Mesenteric fat pad (tissue), 1 donor: Measurements from ENCODE around the gene NOD1. TPM values are rescaled to one million over a fixed set of nuclear protein-coding genes. Genes with fewer than 3 reads are reported as not detected.
"Not testable (repeated sequence)": the region's sequence is repeated elsewhere in the genome, so short reads cannot be mapped to it uniquely, and the experiment has no call there.

ENCODE experiments used
- DNase-seq: peaks from one replicate; pipeline ENCODE4 v3.0.0-alpha.2; 2020; ENCODE audit warnings: low spot score
- total RNA-seq: library from RNA; stranded (reverse); fragmentation: NEBNext Ultra II Directional; extraction: Animal tissue kit (Norgen Biotek cat#: 25700); gene quantifications from one replicate; pipeline ENCODE4 v1.2.1, GENCODE V29; 2021
- donor health status: DM: yes; HTN: yes; CAD: no.

NOD1 gene
- total RNA-seq, 1 donor from 2014 or later: 41.8 TPM

DNA sequence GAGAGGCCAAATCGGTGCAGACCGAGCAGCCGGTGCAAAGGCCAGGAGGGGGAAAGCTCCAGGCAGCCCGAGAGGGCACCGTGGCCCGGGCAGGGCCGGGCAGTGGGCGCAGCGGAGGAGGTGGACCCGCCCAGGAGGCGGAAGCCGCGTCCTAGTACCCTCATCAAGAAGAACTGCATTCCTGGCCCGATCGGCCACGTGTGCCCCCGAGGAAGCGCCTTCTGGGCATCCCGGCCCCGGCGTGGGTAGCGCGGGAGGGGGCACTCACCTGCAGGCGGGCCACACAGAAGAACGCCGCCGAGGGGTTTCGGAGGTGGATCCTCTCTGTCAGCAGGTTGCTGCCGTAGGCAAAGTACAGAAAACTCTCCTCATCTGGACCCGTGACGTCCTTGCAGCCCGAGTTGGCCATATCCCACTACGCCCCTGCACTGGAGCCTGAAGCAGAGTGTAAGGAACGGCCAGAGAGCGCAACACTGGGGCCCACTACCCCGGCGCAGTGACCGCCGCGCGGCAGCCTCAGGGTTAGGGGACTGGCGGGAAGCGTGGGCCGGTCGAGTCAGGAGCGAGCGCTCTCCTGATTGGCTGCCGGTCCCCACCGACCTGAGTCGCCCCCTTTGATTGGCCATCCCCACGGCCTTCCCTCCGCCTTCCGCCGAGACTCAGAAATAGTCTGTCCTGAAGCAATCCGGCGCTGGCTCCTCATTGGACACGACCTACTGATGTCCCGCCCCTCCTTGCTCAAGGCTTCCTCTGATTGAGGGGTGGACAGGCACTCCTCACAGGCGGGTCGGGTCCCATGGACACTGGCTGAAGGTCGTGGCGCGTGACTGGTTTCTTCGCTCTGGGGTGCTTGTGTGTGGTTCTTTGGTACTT, 26.0 kb upstream of the NOD1 start, which contains the start of gene GGCT:
Gene GGCT, minus strand, starts transcription at position 529 of the 873 bp plus-strand sequence. Its CDS starts 120 bp downstream, at position 409.
- DNase-seq: peak; percentile 98

- DNase-seq: no peak
Observed at GRCh38 chr7:30503274-30504212, 25.0 kb upstream of the NOD1 start.

GRCh38 chr7:30502470-30503251, 24.1 kb upstream of the NOD1 start:
- DNase-seq: no peak

DNA sequence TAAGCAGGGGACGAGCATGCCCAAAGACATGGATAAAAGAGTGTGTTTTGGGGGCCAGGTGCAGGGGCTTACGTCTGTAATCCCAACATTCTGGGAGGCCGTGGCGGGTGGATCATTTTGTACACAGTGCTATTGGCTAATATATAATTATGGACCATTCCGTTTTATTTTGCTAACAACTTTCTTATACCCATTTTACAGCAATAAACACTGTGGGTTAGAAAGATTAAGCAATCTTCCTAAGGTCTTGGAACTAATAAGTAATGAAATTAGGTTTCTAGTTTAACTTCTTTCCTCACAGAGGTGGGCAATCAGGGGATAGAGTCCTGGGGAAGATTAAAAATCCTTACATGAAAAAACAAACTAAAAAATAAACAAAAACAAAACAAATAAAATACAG, 22.7 kb upstream of the NOD1 start:
- no peak for DNase-seq

- DNase-seq: no peak
Observed at GRCh38 chr7:30493228-30493627, 14.6 kb upstream of the NOD1 start.

GRCh38 chr7:30491417-30491816, 12.8 kb upstream of the NOD1 start:
- DNase-seq: no peak

DNA sequence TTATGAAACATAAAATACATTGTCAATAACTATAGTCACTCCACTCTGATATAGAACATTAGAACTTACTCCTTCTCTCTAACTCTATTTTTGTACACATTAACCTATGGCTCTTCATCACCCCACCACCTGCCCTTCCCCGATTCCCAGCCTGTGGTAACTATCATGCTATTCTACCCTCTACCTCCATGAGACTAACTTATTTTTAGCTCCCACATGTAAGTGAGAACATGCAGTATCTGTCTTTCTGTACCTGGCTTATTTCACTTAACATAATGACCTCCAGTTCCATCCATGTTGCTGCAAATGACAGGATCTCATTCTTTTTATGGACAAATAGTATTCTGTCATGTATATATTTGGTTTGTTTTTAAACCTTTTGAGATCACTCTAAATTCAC, 8.8 kb upstream of the NOD1 start:
- no peak for DNase-seq

DNA sequence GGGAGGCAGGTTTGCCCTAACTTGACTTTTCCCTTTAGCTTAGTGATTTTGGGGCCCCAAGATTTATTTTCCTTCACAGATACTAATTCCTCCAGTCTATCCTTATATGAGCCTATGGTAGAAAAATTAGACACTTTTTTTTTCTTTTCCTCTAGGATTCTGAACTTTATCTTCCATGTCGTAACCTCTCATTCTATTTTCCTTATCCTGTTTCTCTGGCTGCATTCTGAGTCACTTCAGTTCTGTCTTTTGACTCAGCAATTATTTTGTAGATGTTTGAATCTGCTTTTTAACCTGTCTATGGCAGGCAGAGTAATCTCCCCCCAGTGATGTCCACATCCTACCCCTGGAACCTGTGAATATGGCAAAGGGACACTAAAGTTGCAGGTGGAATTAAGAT, 7.1 kb upstream of the NOD1 start:
- DNase-seq: no peak

DNA sequence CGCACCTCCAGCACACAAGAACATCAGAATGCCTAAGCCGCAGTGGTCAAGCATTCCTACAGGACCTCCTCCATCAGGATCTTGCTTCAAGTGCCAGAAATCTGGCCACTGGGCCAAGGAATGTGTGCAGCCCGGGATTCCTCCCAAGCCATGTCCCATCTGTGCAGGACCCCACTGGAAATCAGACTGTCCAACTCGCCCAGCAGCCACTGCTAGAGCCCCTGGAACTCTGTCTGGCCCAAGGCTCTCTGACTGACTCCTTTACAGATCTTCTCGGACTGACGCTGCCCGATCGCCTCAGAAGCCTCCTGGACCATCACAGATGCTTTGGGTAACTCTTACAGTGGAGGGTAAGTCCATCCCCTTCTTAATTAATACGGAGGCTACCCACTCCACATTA, 2.8 kb upstream of the NOD1 start:
- not testable (repeated sequence) for DNase-seq

- DNase-seq: no peak
Observed at GRCh38 chr7:30479202-30480120, 877 bp upstream of the NOD1 start.

- no peak for DNase-seq
Observed at GRCh38 chr7:30476459-30477145, 2.0 kb downstream of the NOD1 start.

GRCh38 chr7:30475580-30475979, 3.0 kb downstream of the NOD1 start:
- DNase-seq: no peak

DNA sequence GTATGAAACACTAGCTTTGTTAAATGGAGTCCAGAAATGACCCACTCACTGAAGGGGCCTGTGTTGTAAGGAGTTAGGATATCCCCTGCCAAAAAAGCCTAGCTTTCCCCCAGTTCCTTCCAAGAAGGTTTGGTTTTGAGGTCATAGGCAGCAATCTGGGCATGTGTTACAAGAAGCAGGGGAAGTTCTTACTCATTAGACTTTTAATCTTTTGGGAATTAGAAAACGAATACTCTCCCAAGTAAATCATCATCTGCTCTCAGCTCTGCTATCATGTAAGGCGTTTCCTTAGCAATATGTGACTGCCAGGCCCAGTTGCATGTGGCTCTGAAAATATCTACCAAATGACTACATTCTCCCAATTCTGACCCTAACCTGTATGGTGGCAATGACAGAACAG, 3.7 kb downstream of the NOD1 start:
- DNase-seq: no peak

DNA sequence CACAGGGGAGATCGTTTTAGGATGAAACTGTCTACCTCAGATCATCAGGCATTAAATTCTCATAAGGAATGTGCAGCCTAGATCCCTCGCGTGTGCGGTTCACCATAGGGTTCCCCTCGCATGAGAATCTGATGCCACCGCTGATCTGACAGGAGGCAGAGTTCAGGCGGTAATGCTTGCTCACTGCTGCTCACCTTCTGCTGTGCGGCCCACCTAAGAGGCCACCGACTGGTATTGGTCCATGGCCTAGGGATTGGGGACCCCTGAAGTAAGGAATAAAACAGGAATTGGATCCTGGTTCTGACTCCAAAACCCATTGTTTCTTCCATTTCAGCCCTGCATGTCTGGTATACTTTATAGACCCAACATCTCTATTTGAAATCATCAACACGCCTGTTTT, 4.1 kb downstream of the NOD1 start:
- DNase-seq: no peak

- DNase-seq: no peak
Observed at GRCh38 chr7:30473903-30474302, 4.7 kb downstream of the NOD1 start.

DNA sequence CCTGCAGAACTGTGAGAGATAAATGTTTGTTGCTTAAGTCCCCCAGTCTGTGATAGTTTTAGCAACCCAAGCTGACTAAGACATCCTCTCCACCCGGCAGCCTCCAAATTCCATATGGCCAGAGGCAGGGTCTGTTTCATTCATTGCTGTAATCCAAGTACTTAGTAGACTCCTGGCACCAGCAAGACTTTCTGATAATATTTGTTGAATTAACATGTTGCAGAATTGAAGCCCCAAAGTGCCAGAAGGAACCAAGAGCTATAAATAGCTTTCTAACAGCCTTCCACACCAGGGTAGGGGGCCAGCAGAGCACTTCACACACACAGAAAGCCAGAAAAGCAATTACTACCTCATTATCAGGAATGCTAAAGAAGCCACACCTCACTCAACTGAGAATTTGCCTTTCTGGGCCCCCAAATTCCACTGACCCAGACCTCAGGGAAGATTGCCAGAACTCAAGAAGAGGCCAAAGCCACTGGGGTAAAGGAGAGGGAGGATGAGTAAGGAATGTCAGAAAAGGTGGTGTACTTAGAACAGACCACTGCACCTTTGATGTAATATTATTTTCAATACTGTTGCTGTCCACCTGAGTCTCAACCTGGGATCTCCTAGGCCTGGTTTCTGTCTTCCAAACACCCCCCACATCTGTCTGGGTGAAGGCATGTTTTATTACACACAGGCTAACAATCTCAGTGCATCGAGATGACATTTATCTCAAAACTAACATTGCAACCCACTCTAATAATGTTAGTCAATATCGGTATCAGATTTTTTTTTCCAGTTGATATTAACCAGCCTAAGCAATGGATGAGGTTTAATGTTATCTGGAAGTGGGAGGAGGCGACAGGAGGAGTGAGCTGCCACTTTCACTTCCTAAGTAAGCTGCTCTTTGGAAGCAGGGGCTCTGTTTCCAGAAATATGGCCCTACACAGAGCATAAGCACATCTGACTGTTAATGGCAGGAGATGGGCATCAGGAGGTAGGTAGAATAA, 5.5 kb downstream of the NOD1 start:
- no peak for DNase-seq

DNA sequence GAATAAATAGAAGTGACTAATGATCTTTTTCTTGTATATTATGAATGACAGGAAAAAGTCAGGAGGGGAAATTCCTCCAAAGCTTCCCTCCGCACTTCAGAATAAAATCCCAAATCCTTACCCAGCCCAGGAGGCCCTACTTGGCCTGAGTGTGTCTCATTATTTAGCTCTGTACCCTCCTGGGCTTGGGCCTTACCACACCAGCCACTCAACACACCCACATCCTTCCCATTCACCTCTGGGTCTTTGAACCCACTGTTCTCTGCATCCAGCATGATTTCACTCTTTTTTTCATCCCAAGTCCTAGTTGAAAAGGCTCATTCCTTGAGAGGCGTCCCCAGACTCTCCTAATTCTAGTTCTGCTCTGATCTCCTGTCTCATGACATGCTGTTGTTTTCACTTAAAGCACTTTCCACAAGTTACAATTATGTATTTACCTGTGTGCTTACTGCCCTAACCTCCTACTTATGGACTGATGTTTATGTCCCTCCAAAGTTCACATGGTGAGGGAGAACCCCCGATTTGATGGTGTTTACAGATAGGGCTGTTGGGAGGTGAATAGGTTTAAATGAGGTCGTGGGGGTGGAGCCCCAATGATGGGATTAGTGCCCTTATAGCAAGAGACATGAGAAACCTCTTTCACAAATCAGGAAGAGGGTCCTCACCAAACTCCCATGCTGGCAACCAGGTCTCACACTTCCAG, 6.4 kb downstream of the NOD1 start:
- no peak for DNase-seq

DNA sequence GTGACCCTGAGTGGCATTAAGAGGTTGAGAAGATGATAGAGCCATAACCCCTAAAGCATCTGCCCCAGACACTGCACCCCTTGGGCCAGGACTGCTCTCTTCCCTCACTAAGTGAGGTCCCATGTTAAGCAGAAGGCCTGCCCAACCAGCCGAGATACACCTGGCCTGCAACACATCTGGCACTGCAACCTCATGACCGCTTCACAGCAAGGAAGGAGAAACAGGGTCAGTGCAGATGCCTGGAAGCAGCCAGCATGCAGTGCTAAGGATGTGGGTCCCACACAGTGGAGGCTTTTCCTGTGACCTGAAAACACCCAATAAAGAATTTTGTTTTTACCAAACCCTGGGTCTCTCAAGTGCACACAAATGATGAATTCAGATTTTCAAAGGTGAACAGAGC, 7.4 kb downstream of the NOD1 start:
- DNase-seq: no peak
